CD4-positive, alpha-beta T cell treated with Interferon alpha-2 for 1 hour (primary cell): ENCODE data around the gene CAPN15.
A peak's percentile ranks its signal among the peaks of the same experiment; 100 is the strongest.

Source experiments
- DNase-seq, 2 donors: peaks; one replicate each; pipeline ENCODE4 v3.0.0-alpha.2; 2020 to 2022

Gene CAPN15

DNA sequence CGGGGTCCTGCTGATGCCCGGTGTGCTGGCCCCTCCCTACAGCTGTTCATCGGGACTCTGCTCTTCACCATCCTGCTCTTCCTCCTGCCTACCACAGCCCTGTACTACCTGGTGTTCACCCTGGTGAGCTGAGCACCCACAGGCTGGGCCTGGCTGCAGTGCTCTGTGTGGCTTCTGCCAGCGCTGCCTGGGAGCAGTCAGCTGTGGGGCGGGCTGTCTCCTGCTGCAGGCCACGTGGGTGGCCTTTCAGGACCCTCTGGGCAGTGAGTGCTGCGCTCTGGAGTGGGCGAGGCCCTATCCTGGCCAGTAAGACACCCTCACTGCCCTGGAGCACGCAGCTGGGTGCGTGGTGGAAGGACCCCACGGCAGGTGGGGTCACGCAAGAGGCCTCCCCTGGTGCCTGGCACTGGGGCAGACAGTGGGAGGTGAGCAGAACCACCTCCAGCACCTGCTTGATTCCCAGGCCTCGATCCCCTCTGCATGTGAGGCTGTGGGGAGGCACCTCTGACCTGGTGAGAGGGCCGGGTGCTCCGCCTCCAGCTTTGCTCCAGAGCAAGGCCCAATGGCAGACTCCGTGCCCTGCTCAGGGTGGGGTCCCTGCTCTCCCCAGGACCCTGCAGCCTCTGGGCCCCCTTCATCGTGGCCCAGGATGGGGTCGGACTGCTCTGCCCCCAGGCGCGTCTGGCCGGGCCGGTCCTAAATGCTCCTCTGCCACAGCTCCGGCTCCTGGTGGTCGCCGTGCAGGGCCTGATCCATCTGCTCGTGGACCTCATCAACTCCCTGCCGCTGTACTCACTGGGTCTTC lies 52.8 kb downstream of the CAPN15 start:
- no peak for DNase-seq

DNA sequence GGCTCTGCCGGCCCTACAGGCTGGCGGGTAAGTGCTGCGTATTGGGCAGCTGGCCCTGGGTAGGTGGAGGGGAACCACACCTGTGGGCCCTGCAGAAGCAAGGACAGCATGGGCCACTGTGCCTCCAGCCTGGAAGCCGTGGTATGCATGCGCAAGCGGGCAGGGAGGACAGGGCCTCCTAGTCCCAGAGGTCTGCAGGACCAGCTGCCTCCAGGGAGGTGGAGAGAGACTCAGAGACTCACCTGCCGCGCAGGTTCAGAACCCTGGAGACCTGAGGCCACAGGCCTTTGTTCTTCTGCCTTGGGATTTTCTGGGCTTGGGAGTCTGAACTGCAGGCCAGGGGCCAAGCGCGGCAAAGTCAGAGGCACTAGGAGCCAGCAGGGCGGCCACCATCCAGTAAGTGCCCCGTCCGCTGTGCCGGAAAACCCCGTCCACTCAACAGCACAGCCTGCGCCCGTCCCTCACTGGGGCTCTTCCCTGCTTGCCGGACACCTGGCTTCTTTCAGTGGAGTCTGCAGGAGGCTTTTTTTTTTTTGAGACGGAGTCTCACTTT lies 53.5 kb downstream of the CAPN15 start:
- DNase-seq, result no peak

DNA sequence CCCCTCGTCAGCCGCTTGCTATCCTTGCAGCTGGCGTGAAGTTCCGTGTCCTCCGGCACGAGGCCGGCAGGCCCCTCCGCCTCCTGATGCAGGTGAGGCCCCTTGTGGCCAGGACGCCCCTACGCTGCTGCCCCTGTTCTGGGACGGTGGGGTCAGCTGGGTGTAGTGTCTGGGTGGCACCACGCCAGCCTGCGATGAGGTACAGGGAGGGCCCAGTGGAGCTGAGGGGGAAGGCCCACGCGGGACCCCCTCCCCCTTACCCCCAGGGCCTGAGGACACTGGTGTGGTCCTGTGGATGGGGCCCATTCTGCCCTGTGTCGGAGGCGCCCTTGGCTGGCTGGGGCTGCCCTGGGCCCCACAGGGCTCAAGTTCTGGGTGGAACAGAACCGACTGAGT lies 54.7 kb downstream of the CAPN15 start:
- no peak for DNase-seq

DNA sequence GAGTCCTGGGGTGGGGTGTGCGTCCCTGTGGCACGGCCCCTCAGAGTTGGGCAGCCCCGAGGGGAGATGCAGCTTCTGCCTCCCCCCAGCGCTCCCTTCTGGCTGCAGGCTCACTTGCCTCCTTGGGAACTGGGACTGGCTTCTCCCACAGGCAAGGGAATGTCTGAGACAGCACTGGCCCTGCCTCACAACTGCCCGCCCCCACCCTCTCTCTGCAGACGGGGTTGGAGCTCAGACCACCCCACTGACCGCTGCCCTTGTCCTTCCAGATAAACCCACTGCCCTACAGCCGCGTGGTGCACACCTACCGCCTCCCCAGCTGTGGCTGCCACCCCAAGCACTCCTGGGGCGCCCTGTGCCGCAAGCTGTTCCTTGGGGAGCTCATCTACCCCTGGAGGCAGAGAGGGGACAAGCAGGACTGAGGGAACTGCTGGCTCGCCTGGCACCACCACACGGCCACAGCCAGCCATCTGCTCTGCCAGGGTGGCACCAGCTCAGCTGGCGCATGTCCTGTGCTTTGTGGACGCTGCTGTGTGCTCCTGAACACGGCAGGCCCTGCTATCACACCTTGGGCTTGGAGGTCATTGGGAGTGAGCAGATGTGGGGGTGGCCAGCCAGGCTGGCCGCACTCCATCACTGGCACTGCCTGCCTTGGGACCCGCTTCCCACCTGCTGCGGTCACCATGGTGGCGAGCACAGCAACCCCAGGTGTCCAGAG lies 55.3 kb downstream of the CAPN15 start:
- DNase-seq, result no peak

DNA sequence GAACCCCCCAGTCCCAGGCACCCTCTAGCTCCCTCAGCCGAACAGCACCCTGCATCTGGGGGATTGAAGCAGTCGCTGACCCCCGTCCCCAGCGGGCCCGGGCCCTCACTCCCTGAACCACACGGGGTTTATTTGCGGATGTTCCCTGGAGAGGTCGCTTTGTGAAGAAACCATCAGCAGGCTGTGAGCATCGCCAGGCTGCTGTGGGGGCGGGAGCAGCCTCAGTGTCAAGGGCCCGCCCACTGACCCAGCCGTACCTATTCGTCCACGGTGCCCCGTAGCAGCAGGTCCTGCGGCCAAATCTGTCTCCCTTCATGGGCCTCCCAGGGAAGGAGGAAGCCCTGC lies 55.9 kb downstream of the CAPN15 start:
- no peak for DNase-seq

DNA sequence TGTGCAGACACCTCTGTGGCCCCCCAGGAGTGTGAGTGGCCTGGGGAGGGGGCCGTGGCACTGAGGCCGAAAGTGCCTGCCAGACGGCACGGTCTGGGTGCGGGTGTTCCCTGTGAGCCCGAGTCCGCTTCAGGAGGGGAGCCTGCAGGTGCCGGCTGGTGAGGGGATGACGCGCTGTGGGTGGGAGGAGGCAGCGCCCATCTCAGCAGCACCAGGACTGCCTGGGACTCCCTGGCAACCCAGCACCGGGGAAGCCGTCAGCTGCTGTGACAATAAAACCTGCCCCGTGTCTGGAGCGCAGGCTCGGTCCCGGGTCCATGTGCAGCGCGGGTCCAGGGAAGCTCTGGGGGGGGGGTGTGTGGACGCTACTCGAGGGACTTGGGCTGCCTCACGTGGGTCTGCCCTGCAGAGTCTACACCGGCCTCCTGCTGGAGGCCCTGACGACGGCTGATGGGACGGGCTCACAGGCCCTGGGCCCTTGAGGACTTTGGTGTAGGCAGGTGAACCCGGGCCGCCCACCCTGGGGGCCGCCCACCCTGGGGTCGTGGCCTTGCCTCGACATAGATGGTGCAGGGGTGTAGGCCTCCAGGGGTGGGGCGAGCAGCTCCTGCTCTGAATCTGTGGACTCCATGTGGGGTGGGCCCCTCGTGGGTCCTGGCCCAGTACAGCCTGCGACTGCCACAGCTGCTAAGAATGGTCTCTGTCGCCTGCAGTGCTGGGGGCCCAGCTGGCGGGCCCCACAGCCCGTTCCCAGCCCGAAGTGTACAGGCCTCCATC lies 56.5 kb downstream of the CAPN15 start:
- DNase-seq, result no peak

DNA sequence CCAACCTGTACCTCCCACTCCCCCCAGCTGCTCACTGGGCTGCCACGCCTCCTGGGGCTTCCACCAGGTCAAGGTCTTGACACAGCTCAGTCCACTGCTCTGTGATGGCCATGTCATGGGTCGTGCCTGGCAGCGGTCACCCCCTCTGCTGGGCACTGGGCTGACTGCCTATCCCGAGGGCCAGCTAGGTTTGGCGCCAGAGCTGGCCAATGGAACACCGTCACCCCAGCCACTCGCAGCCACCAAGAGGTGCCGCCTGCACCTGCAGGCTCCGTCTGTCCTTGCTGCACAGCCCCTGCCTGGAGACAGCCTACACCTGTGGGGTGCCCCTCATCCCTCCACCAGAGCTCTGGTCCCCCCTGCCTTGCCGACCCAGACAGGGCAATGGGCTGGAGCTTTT lies 57.8 kb downstream of the CAPN15 start:
- no peak for DNase-seq

DNA sequence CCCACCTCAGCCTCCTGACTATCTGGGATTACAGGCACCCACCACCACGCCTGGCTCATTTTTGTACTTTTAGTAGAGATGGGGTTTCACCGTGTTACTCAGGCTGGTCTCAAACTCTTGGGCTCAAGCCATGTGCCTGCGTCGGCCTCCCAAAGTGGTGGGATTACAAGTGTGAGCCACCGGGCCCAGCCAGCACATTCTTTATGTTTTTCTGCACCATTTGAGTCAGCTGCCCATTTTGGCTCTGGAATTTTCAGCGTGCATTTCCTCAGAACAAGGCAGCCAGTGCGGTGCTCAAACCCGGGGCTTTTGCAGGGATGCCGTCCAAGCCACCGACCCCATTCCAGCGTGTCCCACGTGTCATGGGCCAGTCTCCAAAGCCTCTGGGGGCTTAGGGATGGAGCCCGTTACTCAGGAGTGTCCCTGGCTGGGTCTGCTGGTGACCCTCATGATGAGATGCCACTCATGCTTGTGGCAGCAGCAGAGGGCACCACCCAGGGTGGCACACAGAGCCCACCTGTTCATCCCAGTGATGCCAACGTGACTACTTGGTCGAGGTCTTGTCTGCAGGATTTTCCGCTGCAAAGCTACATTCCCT lies 58.6 kb downstream of the CAPN15 start:
- no peak for DNase-seq

DNA sequence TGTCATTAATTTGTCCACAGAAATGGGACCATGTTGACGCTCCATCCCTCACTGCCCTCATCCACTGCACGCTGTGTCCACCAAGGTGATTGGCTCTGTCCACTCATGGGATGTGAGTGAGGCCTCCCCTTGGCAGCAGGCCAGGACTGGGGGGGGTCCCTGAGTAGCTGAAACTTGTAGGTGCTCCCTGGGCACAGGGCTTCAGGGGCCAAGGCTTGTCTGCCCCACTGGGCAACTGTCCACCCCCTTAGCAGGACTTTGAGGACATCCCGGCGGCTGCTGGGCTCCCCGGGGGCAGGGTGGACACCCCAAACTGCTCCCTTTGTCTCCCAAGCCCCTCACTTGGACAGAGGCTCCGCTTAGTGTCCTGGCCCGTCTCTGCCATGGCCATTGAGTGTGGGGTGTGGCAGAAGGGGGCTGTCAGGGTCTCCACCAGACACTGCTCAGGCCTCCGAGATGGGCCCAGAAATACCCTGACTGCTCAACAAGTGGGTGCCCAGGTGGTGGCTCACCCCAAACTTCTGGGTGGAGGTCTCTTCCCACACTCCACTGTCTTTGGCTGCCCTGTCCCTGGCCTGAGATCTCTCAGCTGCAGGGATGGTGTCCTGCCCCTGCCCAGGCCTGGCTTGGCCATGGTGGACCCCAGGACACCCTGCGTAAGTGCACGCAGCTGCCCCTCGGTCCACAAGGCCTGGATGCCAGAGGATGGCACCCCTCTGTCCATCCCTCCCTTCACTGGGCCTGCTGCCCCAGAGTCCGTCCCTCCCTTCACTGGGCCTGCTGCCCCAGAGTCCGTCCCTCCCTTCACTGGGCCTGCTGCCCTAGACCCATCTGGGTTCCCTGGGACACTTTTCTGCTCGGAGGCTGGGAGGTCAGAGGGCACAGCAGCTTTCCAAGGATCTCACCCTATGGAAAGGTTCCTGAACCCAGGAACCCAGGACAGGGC lies 59.4 kb downstream of the CAPN15 start:
- no peak for DNase-seq

DNA sequence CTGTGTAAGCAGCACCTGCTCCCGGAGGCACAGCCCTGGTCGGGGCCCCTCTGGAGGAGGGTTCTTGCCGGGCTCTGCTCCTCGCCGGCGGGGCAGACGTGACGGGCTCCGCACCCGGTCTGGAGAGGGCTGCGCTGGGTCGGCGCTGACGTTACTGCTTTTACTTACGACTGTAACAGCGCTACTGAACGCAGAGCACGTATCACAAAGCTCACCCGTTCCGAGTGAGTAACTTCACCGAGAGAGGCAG lies 61.1 kb downstream of the CAPN15 start:
- peak; percentile 63 to 67 for DNase-seq

DNA sequence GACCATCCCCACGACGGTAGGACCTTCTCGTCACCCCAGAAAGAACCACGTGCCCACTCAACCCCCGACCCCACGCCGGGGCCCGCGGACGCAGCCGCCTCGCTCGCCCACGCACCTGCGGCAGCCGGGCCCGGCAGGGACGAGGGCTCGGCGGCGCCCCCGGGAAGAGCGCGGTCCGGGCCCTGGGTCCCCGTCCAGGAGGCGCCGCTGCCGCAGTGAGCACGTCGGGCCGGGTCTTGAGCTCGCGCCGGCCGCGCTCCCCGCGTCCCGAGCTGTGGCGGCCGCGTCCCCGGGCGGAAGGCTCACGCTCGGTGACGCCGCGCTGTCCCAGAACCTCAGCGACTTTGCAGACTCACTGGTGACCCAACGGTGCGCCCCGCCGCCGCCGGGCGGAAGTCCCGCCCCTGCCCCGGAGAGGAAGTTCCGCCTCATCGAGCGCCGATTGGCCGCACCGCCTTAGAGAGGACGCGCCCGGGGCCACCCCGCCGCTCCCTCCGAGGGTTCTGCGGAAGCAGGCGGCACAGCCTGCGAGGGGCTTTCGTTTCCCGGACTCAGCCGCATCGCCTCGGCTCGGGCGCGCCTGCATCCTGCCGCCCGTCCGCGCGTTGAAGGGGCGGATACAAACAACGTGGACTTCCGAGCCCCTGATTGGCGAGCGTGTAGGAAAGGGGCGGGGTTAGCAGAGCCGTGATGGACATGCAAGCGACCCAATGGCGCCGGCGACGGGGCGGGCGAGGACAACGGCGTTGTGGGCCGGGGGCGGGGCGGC lies 61.6 kb downstream of the CAPN15 start:
- peak; percentile 96 to 98 for DNase-seq

DNA sequence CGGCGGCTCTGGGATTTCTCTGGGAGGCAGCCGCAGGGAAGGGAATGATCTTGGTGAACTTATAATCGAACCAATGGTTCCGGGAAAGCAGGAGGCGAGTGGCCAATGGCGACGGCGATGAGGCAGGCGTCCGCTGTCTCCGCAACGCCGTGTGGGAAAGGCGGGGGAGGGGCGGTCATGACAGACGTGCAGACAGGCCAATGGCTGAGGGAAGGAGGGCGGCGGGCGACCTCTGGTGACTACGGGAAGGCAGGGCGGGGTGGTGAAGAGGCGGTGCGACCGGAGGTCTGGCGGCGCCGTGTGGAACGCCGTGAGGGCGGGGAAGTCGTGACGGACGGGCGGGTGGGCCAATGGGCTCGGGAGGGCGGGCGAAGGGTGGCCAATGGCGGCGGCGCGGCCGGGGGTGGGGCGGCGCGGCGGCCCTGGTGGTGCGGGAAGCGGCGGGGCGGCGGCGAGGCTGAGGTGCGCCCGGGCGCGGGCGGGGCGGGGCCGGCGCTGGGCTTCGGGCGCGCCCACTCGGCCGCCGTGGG lies 62.2 kb downstream of the CAPN15 start, which contains the start of gene RAB40C:
RAB40C (plus strand) TSS at position 409 of the 530 bp plus-strand sequence. CDS start 226 bp downstream, outside the sequence.
- DNase-seq, result peak; percentile 99

DNA sequence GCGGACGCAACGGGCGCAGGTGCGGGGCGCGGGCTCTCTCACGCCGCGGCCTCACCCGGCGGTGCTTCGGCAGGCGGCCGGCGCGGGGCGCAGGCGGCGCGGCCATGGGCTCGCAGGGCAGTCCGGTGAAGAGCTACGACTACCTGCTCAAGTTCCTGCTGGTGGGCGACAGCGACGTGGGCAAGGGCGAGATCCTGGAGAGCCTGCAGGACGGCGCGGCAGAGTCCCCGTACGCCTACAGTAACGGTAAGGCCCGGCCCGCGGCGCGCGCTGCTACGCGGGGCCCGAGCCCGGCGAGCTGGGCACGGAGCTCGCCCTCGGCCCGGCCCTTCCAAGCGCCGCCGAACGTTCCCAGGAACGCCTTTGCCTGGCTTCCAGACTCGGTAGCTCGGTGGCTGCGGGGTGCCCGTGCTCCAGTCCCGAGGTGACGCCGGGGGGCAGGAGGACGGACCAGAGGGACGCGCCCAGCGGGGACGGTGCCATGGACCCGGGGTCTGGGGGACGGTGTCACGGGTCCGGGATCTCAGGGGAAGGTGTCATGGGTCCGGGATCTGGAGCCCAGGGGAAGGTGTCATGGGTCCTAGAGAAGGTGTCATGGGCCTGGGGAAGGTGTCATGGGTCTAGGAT lies 62.8 kb downstream of the CAPN15 start:
- DNase-seq, result no peak

DNA sequence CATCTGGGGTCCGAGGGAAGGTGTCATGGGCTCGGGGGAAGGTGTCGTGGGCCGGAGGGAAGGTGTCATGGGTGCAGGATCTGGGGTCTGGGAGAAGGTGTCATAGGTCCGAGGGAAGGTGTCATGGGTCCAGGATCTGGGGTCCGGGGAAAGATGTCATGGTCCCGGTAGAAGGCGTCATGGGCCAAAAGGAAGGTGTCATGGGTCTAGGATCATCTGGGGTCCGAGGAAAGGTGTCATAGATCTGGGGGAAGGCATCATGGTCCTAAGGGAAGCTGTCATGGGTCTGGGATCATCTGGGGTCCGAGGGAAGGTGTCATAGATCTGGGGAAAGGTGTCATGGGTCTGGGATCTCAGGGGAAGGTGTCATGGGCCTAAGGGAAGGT lies 63.3 kb downstream of the CAPN15 start:
- no peak for DNase-seq

DNA sequence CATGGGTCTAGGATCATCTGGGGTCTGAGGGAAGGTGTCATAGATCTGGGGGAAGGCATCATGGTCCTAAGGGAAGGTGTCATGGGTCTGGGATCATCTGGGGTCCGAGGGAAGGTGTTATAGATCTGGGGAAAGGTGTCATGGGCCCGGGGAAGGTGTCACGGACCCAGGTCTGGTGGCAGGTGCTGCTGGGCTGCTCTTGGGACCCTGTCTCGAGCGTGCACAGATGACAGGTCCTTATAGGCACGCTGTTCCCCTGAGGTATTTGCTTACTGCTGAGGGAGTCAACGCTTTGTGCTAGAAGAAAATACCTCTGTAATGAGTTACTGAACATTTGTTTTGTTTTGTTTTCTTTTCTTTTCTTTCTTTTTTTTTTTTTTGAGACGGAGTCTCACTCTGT lies 63.7 kb downstream of the CAPN15 start:
- DNase-seq, result no peak

DNA sequence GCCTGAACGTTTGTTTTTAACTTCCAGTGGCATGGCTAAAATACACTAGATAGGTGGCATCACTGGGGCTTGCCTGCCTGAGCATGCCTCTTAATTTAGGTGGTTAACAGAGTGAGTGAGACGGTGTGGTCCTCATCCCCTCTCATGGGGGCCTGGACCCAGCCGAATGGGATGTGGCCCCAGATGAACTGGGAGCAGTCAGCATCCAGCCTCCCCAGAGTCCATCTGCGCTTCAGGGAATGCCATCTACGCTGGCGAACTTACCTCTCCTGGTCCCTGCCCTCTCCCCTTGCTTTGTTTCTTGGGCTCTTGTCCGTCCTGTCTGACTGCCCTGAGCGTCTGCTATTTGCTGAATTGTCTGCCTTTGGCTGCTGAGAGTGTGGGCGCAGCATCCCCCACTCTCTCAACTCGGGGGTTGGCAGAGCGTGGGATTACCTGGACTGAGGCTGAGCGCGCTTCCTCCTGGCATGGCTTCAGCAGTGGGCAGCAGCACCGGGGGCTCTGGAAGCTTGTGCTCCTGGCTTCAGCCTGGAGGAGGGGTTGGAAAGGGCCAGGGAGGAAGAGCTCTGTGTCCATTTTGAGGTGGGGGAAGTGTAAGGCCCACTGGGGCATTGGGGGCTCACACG lies 64.5 kb downstream of the CAPN15 start:
- DNase-seq, result no peak

DNA sequence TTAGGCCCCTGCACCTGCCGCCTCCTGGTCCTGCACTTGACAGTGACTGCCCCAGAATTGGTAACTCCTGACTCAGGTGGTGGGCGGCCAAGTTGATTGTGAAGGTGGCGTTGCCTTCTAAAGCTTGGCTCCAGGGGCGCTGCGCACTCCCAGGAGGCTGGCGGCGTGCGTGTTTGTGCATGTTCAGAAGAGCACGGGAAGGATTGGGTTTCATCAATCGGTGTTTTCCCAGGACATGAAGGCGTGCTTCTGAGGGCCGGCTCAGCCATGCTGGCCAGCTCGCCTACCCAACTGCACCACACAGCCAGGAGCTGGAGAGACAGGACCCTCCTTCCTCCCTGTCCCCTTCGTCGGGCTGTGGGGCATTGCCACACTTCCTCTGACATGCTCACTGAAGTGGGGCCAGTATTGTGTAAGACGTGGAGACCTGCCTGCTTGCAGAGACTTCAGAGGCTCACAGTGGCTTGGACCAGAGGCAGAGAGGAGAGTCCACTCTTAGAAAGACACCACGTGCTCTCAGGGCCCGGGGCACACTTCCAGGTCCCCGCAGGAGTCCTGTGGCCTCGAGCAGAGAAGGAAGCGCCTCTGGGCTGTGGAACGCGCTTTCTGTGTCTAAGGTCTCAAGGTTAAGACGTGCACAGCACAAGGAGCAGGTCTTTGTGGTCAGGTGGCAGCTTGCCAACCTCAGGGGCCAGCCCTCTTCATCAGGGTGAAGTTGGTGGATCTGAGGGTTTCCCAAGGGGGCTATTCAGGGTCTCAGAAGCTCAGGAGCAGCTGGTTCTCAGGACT lies 65.2 kb downstream of the CAPN15 start:
- no peak for DNase-seq

DNA sequence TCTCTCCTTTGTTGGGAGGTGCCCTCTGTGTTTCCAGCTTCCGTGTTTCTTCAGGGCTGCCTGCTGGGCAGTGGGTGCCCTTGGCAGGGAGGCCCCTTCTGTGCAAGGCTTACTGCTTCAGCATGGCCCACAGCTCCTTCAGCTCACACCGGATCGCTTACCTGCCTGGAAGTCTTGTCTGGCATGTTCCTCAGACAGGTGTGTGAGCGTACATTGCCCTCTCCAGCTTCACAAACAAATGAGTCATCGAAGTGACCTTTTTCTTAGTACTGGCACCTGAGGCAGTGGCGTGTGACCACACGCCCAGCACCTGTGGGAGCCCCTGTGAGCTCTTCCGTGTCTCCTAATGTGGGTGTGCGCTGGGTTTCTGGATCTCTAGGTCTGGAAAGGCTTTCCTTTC lies 65.9 kb downstream of the CAPN15 start:
- DNase-seq, result no peak

DNA sequence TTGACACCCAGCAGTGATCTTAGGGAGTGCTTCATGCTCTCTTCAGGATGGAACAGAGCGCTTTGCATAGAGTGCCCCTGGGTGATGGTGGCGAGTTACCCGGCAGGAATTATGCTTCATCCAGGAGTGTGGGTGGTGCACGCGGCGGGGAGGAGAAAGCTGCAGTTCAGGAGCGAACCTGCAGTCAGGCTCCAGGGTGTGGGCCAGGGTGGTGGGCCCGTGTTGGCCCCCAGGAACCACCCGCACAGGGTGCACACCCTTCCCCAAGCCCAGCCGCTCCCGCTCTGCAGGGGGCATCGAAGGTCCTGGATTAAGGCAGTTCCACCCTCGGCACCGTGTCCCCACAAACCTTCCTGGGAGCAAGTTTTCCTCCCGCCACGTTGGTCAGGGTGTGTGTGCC lies 66.3 kb downstream of the CAPN15 start:
- DNase-seq, result no peak
